NCI-H1048 (cell line): ENCODE measurements around the gene EIF5A.

ENCODE experiments used
- DNase-seq: peaks from one replicate; lab custom pipeline; 2025; lab: John Stamatoyannopoulos, UW

Gene EIF5A

GRCh38 chr17:7306911-7307685, at the start of gene EIF5A:
EIF5A (plus strand) TSS chr17:7307628; CDS start chr17:7309636, 2,008 bp downstream.
- DNase-seq: peak; percentile 99

GRCh38 chr17:7258731-7259554, 48.5 kb upstream of the EIF5A start:
- no peak for DNase-seq

- DNase-seq: no peak
These were observed 47.9 kb upstream of the EIF5A start for GRCh38 chr17:7259555-7259889.

- DNase-seq: no peak
These were observed 47.3 kb upstream of the EIF5A start for GRCh38 chr17:7260151-7260550.

GRCh38 chr17:7260651-7261378, 46.6 kb upstream of the EIF5A start:
- no peak for DNase-seq

- DNase-seq: no peak
These were observed 45.8 kb upstream of the EIF5A start for GRCh38 chr17:7261379-7262191.

- DNase-seq: no peak
These were observed 45.1 kb upstream of the EIF5A start, which contains the start of gene CLDN7 for GRCh38 chr17:7262192-7262934. CLDN7 (minus strand) TSS chr17:7262478; CDS start chr17:7262043, 435 bp downstream.

GRCh38 chr17:7262935-7263800, 44.3 kb upstream of the EIF5A start:
- no peak for DNase-seq

- DNase-seq: no peak
These were observed 43.7 kb upstream of the EIF5A start for GRCh38 chr17:7263801-7264078.

- DNase-seq: no peak
These were observed 40.6 kb upstream of the EIF5A start for GRCh38 chr17:7266784-7267183.

- DNase-seq: no peak
These were observed 28.0 kb upstream of the EIF5A start for GRCh38 chr17:7279448-7279847.

GRCh38 chr17:7280519-7281073, 26.8 kb upstream of the EIF5A start:
- peak; percentile 49 for DNase-seq

- peak; percentile 94 for DNase-seq
These were observed 26.1 kb upstream of the EIF5A start, which contains the start of gene SLC2A4 for GRCh38 chr17:7281074-7281952. SLC2A4 (plus strand) TSS chr17:7281718; CDS start chr17:7281935, 217 bp downstream.

GRCh38 chr17:7281953-7282751, 25.3 kb upstream of the EIF5A start:
- DNase-seq: no peak

- DNase-seq: no peak
These were observed 24.6 kb upstream of the EIF5A start for GRCh38 chr17:7282752-7283321.

GRCh38 chr17:7283471-7284216, 23.8 kb upstream of the EIF5A start:
- DNase-seq: no peak

GRCh38 chr17:7284911-7285310, 22.5 kb upstream of the EIF5A start:
- no peak for DNase-seq
